ENCODE data around the gene SLC25A22. TPM values are rescaled to one million over a fixed set of nuclear protein-coding genes. Genes with fewer than 3 reads are reported as not detected.
A peak's percentile ranks its signal among the peaks of the same experiment; 100 is the strongest.

The SLC25A22 gene
- total and polyA plus RNA-seq, 10 of the 15 experiments (the other 5 are each of a cell fraction or from before 2014, with no cell fraction given), result 0.27 to 27.0 (median 8.2) TPM

- TF ChIP-seq CUX1 (IDR thresholded peaks at IDR 0.05; ENCODE audit: insufficient replicate concordance, low read depth, low read length) (no peak), HCFC1 (IDR thresholded peaks at IDR 0.05; ENCODE audit: low read length) (peak; percentile 65), EGR1 (IDR thresholded peaks at IDR 0.05; ENCODE audit: borderline replicate concordance in 1 of 2, low read depth in 2 of 2, low read length in 2 of 2) (peak in 1 of 2 experiments; percentile 84; a peak in 2 of 3 replicates), YY1 (IDR thresholded peaks at IDR 0.05; ENCODE audit: low read depth, low read length) (peak; percentile 94), NBN (IDR thresholded peaks at IDR 0.05) (no peak), ZSCAN29 (IDR thresholded peaks at IDR 0.05) (0 out of 2 replicates have a peak, but pooled peaks have one; percentile 48), POLR2A (IDR thresholded peaks at IDR 0.05; ENCODE audit: low read depth, low read length) (peak; percentile 100), SPI1 (IDR thresholded peaks at IDR 0.05; ENCODE audit: borderline replicate concordance, insufficient read depth, low read depth, low read length) (no peak), ZBED1 (IDR thresholded peaks at IDR 0.05; ENCODE audit: borderline replicate concordance) (no peak), BMI1 (IDR thresholded peaks at IDR 0.05; ENCODE audit: borderline replicate concordance) (no peak), WRNIP1 (IDR thresholded peaks at IDR 0.05; ENCODE audit: borderline replicate concordance, low read depth, low read length) (no peak), RELB (IDR thresholded peaks at IDR 0.05; ENCODE audit: low read depth) (peak; percentile 98), SP1 (IDR thresholded peaks at IDR 0.05; ENCODE audit: low read depth, low read length) (peak; percentile 78)
- TF ChIP-seq, protein P1, sequence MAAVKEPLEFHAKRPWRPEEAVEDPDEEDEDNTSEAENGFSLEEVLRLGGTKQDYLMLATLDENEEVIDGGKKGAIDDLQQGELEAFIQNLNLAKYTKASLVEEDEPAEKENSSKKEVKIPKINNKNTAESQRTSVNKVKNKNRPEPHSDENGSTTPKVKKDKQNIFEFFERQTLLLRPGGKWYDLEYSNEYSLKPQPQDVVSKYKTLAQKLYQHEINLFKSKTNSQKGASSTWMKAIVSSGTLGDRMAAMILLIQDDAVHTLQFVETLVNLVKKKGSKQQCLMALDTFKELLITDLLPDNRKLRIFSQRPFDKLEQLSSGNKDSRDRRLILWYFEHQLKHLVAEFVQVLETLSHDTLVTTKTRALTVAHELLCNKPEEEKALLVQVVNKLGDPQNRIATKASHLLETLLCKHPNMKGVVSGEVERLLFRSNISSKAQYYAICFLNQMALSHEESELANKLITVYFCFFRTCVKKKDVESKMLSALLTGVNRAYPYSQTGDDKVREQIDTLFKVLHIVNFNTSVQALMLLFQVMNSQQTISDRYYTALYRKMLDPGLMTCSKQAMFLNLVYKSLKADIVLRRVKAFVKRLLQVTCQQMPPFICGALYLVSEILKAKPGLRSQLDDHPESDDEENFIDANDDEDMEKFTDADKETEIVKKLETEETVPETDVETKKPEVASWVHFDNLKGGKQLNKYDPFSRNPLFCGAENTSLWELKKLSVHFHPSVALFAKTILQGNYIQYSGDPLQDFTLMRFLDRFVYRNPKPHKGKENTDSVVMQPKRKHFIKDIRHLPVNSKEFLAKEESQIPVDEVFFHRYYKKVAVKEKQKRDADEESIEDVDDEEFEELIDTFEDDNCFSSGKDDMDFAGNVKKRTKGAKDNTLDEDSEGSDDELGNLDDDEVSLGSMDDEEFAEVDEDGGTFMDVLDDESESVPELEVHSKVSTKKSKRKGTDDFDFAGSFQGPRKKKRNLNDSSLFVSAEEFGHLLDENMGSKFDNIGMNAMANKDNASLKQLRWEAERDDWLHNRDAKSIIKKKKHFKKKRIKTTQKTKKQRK (IDR thresholded peaks at IDR 0.05; ENCODE audit: low read depth, low read length), result no peak
- TF ChIP-seq, protein P2, sequence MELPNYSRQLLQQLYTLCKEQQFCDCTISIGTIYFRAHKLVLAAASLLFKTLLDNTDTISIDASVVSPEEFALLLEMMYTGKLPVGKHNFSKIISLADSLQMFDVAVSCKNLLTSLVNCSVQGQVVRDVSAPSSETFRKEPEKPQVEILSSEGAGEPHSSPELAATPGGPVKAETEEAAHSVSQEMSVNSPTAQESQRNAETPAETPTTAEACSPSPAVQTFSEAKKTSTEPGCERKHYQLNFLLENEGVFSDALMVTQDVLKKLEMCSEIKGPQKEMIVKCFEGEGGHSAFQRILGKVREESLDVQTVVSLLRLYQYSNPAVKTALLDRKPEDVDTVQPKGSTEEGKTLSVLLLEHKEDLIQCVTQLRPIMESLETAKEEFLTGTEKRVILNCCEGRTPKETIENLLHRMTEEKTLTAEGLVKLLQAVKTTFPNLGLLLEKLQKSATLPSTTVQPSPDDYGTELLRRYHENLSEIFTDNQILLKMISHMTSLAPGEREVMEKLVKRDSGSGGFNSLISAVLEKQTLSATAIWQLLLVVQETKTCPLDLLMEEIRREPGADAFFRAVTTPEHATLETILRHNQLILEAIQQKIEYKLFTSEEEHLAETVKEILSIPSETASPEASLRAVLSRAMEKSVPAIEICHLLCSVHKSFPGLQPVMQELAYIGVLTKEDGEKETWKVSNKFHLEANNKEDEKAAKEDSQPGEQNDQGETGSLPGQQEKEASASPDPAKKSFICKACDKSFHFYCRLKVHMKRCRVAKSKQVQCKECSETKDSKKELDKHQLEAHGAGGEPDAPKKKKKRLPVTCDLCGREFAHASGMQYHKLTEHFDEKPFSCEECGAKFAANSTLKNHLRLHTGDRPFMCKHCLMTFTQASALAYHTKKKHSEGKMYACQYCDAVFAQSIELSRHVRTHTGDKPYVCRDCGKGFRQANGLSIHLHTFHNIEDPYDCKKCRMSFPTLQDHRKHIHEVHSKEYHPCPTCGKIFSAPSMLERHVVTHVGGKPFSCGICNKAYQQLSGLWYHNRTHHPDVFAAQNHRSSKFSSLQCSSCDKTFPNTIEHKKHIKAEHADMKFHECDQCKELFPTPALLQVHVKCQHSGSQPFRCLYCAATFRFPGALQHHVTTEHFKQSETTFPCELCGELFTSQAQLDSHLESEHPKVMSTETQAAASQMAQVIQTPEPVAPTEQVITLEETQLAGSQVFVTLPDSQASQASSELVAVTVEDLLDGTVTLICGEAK (IDR thresholded peaks at IDR 0.05; ENCODE audit: borderline replicate concordance), result no peak
These were observed 44.4 kb upstream of the SLC25A22 start, which contains the start of the genes POLR2L and TSPAN4 (continued) for GRCh38 chr11:842370-843002.
